ENCODE data around the gene ADIRF. TPM values are rescaled to one million over a fixed set of nuclear protein-coding genes. Genes with fewer than 3 reads are reported as not detected.
"Not testable (repeated sequence)": the region's sequence is repeated elsewhere in the genome, so short reads cannot be mapped to it uniquely, and the experiment has no call there.

The ADIRF gene
- 1 to 10 TPM; 2.3 to 6.0 (median 3.6) TPM for polyA plus RNA-seq (ENCODE audit: insufficient read length in 10 of 10)
- long read RNA-seq, donor 1, transcript ADIRF-201 (3 exons, 917 nt), result major isoform, 5 of 5 reads
- long read RNA-seq, donor 1, partial matches to known transcripts, result 0 of 5 reads
- long read RNA-seq, donor 1, other reads (novel, unspliced or antisense), result 0 of 5 reads
- long read RNA-seq, donor 2, partial matches to known transcripts, result 0 of 4 reads
- long read RNA-seq, donor 2, other reads (novel, unspliced or antisense), result 0 of 4 reads
- long read RNA-seq, donor 3, result 0 reads
- long read RNA-seq, donor 4, partial matches to known transcripts, result 0 of 1 reads
- long read RNA-seq, donor 4, other reads (novel, unspliced or antisense), result 0 of 1 reads
- long read RNA-seq, donor 5, transcript ADIRF-201 (3 exons, 917 nt), result major isoform, 7 of 10 reads
- long read RNA-seq, donor 5, partial matches to known transcripts, result 0 of 10 reads
- long read RNA-seq, donor 5, other reads (novel, unspliced or antisense), result 0 of 10 reads
- long read RNA-seq, donor 6, transcript ADIRF-201 (3 exons, 917 nt), result major isoform, 5 of 6 reads
- long read RNA-seq, donor 6, partial matches to known transcripts, result 0 of 6 reads
- long read RNA-seq, donor 6, other reads (novel, unspliced or antisense), result 0 of 6 reads
- long read RNA-seq, donor 7, partial matches to known transcripts, result 0 of 4 reads
- long read RNA-seq, donor 7, other reads (novel, unspliced or antisense), result 0 of 4 reads
- long read RNA-seq, donor 8, result 0 reads
- long read RNA-seq, donor 9, partial matches to known transcripts, result 0 of 3 reads
- long read RNA-seq, donor 9, other reads (novel, unspliced or antisense), result 0 of 3 reads

DNA sequence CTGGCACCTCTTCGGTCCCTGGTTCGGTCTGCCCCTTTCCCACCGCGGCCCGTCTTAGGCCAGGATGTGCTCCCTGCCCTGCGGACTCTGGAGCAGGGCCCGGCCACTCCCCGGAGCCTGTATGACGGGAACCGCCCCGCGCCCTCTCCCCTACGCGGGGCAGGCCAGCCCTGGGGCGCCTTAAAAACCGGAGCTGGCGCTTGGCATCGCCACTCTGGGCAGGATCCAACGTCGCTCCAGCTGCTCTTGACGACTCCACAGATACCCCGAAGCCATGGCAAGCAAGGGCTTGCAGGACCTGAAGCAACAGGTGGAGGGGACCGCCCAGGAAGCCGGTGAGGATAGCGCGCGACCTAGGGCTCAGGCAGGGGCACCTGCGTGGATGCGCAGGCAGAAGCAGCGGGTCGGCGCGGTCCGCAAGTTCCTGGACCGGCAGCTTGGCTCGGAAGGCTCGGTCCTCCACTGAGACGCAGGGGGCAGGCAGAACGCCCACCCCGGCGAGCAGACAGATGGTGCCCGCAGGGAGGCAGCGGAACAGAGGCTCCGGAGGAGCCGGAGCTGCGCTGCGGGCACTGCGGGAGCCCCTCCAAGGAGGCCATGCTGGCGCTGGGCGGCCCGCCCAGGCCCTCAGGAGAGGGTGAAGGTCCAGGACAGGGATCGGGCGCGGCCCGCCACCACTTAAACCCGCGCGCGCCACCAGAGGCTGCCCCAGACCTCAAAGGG, at the start of gene ADIRF:
ADIRF (plus strand) TSS at position 212 of the 723 bp plus-strand sequence; CDS start at position 275, 63 bp downstream.
- DNase-seq, result peak in 1 of 3 donors; percentile 56

DNA sequence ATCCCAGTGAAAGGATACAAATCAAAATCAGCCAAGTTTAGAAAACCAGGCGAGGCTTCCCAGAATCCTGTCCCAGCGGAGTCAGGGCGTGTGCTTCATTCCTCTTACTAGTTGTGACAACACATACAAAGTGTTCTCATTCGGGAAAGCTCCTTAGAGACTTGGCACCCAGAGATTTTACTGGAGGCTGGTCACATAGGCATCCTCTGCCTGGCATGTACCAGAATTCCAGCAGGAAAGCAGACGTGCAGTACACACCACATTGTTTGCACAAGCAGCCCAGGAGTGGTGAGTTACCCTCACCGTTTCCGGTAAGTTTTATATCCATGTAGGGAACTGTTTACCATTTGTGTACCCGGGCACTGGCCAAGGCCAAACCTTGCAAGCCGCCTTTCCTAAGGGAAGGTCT, 45.7 kb upstream of the ADIRF start:
- DNase-seq, result no peak

DNA sequence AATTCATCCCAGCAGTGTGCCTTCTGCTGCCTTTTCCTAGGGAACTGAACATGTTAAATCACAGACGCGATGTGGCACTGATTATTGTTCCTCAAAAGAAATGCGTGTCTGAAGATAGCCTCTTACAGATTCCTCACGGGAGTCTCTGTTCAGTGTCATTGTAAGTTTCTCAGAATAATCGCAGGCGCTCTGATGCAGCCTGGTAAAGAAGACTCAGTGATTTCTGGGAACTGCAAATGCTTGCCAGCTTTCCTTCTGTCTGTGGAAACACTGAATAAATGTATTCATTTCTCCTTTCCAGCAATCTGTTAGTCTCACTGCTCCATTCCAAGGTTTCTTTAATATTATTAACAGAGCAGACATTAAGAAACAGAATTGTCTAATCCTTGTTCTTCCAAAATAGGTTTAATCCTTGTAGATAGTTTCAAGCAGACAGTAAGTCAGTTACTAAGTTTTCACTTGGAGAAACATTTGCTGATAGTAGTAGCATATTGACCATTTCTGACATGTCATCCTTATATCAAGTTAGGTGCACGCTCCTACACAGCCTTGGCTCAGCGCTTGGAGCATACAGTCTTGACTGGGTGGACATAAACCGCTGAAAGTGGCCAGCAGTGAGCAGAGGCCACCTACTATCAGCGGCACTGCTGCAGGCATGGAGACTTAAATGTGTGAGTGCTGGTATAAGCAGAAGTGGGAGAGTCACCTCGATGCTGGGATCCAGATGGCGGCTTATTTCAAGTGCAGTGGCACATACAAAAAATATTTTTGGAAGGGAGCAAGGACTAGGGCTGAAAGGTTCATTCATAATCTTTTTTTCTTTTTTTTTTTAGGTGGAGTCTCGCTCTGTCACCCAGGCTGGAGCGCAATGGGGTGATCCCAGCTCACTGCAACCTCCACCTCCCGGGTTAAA, 38.6 kb upstream of the ADIRF start:
- DNase-seq, result peak in 1 of 3 donors; percentile 57

DNA sequence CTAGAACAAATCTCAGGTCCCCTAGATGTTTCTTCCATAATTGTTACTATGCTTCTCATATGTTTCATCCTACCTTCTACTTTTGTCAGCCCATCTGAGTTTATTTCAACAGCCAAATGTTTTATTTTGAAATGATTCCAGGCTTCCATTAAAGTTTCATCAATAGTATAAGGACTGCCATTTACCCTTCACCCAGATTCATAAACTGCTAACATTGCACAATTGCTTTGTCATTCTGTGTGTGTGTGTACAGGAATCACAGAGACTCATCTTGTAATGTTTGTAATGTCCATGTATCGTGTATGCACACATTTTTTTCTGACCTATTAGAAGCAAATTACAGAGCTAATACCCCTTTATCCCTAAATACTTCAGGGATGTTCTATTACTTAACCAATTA, 36.4 kb upstream of the ADIRF start:
- DNase-seq, result no peak

DNA sequence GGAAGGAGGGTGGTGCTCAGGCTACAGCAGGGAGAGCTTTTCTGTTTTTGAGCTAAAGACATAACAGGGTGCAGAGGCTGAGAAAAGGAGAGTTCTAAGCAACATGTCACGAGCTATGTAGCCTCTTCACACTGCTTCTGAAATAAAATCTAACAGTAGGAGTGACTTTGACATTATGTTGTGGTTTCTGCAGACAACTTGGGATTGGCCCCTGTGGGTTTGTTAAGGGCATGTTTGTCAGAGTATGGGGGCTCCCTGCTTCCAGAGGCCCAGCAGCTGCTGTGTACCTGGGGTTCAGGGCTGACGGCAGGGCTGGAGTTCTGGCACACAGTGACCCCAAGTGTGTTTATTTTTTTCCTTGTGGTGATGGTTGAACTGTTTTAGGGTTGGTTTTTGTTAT, 35.6 kb upstream of the ADIRF start:
- DNase-seq, result no peak

DNA sequence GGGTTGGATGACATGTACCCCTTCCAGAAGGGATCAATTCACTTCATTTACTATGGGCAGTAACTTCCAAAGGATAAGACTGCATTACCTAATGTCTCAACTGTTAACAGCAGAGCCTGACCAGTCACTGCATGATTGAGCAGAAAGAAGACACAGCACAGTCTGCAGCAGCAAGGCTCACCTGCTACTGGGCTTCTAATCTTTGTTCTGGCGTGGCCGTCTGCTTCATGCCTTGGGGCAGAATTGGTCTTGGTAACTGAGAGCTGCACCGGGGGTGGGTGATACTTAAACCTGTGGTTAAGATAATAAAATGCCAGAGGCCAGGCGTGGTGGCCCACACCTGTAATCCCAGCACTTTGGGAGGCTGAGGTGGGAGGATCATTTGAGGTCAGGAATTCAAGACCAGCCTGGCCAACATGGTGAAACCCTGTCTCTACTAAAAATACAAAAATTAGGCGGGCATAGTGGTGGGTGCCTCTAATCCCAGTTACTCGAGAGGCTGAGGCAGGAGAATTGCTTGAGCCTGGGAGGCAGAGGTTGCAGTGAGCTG, 34.0 kb upstream of the ADIRF start:
- not testable (repeated sequence) for DNase-seq

DNA sequence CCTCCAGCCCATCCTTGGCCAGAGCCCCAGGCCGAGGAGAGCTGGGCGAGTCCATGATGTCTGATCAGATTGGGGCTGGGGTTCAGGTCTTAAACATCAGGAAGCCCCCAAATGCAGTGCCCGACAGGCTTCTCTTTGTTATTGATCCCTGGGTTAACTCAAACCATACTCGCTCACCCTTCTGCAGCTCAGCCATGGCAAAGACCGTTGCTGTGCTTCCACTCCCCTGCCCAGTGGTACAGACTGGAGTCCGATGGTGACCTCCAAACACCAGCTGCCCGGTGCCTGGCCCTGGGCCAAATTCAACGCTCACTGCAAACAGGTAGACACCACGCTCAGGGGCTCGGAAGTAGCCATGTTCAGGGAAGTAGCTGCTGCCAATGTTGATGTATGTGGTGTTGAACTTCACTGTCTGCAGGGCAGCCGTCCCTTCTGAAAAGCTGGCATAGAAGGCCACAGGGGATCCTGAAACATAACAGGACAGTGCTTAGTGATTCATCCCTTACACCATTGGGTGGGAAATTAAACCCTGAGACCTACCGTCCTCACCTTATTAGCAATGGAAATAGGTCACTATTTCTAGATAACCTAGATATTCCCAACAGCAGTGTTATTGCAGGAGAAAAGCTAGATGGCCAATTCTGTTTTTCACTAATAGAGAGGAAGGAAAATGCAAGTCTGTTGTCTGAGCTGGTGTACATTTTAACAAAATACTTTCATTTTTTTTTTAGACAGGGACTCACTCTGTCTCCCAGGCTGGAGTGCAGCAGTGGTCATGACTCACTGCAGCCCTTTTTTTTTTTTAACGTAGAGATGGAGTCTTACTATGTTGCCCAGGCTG, 31.4 kb upstream of the ADIRF start:
- DNase-seq, result no peak

DNA sequence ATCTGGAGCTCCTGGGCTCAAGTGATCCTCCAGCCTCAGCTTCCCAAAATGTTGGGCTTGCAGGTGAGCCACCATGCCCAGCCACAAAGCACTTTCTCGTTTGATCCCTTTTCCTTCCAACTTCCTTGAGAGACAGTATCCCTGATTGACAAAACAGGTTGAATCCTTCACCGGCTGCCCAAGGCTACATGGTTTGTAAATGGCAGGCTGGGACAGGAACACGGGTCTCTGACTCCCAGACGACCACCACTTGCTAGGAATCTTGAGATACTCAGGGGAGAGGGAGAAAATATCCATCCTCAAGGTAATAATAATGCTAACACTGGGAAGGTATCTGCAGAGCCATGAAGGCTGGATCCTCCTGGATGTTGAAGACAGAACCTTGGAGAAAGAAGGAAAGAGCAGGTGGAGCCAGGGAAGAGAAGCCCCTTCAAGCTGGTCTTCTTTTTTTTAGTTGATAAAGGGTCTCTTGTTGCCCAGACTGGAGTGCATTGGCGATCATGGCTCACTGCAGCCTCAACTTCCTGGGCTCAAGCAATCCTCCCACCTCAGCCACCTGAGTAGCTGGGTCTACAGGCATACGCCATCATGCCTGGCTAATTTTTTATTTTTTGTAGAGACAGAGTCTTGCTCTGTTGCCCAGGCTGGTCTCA, 30.7 kb upstream of the ADIRF start:
- no peak for DNase-seq

DNA sequence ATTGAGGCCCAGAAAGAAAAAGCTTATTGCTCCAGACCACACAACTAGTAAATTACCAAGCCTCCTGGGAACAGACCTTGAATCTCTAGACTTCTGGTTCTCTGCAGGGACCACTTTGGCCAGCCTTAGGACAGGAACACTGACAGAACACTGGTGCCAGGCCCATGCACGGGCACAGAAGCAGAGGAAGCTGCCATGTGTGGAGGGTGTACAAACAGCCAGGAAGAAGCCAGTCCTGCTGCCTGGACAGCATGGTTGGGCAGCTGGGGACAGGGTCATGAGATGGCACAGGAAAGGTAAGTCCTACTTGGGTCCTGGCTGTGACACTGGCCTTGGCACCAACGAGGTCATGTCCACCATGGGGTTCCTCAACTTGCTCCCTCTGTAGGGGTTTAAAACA, 30.0 kb upstream of the ADIRF start:
- no peak for DNase-seq

DNA sequence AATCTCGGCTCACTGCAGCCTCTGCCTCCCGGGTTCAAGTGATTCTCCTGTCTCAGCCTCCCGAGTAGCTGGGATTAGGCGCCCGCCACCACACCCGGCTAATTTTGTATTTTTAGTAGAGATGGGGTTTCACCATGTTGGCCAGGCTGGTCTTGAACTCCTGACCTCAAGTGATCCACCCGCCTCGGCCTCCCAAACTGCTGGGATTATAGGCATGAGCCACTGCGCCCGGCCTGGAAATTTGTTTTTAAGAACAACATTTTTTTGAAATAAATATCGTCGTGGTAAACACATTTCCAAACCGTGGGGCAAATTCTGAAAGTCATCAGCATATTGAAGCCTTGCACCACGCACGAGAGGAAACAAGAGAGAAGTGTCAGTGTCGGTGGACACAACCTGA, 28.2 kb upstream of the ADIRF start:
- DNase-seq, result not testable (repeated sequence)

DNA sequence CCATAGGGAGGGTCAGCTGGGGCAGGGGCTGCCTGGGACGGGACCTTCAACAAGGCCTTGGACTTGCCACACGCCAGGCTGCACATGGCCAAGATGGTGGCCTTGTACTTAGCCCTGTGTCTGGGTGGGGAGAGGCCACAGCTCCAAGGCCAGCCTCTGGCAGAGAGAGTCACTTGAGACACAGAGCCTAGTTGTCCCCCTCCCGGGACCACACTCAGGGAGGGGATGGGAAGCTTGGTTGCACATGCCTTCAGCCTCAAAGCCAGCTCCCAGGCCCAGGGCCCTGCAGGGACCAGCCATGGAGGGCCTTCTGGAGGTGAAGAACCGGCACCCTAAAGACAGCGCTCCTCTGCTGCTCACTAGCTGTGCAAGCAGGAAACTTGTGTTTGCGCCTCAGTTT, 27.6 kb upstream of the ADIRF start:
- DNase-seq, result no peak

DNA sequence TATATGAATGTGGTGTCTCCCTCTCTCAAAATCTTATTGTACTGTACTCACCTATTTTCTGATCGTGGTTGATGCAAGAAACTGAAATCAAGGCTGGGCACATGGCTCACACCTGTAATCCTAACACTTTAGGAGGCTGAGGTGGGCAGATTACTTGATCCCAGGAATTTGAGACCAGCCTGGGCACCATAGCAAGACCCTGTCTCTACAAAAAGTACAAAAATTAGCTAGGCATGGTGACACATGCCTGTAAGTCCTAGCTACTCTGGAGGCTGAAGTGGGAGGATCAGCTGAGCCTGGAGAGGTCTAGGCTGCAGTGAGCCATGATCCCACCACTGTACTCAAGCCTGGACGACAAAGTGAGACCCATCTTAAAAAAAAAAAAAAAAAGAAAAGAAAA, 26.9 kb upstream of the ADIRF start:
- DNase-seq, result no peak

DNA sequence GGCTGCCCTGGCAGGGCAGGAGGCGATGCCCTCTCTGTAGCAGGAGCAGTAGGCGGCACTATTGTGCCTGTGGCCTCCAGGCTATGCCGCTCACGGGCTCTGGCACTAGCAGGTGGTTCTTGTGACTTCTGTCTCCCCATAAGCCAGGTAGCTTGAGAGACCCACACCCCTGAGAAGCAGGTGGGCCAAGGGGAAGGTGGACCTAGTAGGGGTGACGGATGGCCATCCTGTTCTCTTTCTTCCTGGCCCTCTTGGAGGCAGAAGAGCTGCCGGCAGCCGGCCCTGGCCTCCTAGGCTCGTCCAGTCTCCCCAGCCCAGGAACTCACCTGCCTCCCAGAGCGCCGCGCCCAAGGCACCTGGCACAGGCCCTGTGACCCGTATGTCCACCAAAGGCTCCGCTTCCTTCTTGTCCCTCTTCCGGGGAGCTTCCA, 26.3 kb upstream of the ADIRF start:
- DNase-seq, result no peak

DNA sequence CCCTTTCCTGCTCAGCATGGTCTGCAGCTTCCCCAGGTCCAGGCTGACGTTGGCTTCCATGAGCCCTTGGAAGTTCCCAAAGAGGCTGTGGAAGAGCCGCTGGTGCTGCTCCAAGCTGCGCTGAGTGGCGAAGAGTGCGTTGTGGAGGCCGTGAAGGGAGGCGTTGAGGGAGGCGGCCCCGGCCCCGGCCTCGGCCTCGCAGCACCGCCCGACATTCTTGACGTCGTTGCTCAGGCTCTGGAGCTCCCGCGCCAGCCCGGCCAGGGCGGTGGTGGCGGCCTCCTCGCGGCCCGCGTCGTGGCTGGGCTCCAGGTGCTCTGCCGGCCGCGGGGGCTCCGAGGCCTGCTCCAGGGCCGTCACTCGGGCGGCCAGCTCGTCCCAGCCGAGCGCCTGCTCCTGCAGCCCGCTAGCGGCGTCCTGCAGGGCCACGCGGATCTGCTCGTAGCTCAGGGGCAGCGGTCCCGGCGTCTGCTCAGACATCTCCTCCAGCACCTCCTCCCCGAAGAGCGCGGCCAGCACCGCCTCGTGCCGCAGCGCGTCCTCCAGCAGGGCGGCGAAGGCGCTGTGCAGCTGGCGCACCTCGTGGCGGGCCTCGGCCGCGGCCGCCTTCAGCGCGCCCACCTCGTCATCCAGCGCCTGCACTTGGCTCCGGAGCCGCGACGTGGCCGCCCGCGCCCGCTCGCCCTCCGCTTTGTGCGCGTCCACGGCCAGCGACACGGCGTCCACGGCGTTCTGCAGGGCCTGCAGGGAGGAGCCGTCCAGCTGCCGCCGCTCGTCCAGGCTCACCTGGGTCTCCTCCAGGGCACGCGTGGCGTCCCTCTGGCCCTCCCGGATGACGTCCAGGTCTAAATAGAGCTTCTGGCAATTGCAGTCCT, 25.6 kb upstream of the ADIRF start:
- peak in 1 of 3 donors; percentile 57 for DNase-seq

DNA sequence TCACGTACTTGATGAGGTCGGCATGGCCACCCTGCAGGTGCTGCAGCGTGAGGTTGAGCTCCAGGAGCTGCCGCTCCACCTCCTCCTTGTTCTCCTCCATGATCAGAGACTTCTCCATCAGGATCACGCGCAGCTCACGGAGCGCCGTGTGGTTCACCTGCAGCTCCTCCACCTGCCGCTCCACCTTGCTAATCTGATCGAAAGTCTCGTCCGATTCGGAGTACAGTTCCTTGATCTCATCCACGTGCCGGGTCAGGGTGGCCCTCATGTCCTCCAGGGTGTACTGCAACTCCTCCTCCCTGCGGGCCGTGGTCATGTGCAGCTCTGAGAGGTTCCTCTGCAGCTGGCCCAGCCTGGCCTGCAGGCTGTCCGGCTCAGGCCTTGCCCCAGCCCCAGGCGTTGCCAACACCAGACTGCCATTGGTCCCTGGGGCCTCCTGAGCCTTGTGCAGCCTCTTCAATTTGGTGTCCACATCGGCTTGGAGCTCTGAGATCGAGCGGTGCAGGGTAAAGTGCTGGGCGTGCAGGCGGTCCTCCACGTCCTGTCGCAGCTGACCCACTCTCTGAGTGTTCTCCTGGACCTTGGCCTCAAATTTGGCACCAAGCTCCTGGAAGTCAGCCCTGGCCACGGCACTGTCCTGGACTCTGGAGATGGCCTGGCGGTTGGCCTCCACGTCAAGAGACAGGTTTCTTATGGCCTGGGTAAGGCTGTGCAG, 24.8 kb upstream of the ADIRF start:
- no peak for DNase-seq

DNA sequence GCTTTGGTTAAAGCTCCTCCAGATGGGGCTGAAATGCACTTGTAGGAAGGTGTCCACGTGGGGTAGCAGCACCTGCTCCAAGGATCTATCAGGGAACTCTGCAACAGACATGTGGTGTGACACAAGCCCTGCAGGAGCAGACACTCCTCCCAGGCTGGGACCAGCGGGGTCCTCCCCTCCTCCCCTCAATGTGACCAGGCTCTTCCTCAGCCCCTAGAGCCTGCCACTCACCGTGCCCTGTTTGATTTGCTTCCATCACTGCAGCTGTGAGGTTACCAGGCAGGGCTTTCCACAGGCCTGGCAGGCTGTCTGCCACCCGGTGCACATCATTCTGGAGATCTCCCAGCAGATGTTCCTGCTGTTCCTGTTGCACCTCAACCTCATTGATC, 24.3 kb upstream of the ADIRF start:
- DNase-seq, result no peak

DNA sequence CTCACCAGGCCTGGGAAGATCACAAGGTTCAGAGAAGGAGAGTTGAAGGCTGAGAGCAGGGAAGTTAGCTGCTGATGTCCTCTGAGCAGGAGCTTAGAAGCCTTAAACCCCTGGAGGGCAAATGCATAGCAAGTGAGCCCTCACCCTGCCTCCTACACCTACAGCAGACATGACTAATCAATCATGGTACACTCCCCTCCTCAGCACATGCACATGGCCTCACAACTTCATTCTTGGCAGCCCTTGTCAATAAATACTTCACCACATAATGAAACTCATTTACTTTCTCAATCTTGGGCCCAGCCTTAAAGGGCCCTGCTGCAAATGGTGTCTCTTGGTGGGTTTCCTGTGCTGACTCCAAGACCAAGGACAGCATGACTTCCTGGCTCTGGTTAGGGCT, 23.8 kb upstream of the ADIRF start:
- DNase-seq, result no peak

DNA sequence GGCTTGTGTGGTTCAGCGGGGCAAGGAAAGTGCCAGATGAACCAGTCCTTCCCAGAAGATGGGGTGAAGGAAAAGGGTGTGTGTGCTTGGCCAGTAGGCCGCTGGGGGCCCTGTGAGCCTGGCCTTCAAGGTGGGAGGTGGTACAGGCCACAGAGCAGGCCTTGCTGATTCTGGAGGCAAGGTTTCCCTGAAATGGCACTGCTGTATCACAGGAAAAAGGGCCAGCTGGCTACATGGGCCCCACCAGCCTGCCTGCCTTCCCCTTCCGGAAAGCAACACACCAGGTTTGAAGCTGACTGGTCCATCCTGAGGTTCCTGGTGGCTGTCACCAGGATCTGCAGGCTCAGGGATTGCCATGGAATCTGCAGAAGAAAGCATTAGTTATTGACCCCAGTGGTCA, 23.4 kb upstream of the ADIRF start:
- no peak for DNase-seq

Measured in muscle of back (tissue), 13 donors.